D341Med (cell line): ENCODE measurements around the gene HSPG2.
"Not testable (repeated sequence)": the region's sequence is repeated elsewhere in the genome, so short reads cannot be mapped to it uniquely, and the experiment has no call there.

Experiments used
- DNase-seq: peaks from one replicate; pipeline ENCODE4 v3.0.0; 2012; ENCODE audit warnings: low spot score

HSPG2 gene

GRCh38 chr1:21843208-21843607 lies 93.9 kb downstream of the HSPG2 start:
- DNase-seq: no peak

- DNase-seq: no peak
Measured at GRCh38 chr1:21842606-21843162, 94.4 kb downstream of the HSPG2 start.

- no peak for DNase-seq
Measured at GRCh38 chr1:21841852-21842466, 95.2 kb downstream of the HSPG2 start.

DNA sequence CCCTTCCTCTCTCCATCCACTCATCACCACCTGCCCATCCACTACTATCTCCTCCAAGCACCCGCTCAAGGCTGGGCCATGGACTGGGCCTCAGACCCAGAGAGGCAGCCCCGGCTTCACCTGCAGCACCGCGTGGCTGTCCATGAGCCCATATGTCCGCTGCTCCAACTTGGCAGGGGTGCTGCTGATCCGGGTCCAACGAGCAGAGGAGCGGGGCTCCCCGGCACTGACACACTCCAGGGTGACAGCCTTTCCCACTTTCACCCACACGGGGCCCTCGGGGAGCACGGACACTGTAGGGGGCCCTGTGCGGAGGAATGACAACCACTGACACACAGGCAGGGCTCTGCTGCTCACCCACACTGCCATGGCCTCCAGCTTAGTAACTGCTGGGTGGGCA lies 96.1 kb downstream of the HSPG2 start:
- DNase-seq: no peak

- no peak for DNase-seq
Measured at GRCh38 chr1:21839337-21840037, 97.6 kb downstream of the HSPG2 start.

DNA sequence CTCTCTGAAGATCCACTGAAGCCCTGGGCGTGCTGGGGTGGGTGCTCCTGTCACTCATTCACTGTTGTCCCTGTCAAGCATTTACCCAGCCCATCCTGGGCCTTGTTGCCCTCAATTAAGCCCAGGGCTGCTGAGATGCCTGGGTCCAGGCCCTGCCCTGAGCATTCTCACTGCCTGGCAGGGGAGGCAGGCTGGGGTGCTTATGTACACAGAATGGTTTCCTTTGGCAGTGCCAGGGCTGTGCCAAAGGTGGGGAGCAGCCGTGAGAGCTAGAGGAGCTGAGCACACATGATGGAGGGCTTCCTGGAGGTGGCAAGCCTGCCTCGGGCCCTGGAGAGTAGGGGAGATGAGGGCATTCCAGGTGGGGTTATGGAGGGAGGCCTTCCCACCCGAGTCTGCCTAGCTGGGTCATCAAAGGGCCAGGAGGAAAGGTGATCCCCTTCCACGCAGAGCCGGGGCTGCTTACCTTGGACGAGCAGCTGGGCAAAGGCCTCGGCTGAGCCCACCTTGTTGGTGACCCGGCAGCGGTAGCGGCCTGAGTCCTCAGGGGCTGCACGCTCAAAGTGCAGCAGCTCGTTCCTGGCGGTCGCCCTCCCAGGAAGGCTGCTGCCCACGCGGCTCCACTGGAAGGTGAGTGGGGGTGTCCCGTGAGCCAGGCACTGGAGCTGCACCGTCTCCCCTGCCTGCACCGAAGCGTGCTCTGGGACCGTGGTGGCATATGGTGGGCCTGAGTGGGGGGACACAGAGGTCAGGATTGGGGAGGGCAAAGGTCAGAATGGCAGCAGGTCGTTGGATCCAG lies 98.6 kb downstream of the HSPG2 start:
- no peak for DNase-seq

DNA sequence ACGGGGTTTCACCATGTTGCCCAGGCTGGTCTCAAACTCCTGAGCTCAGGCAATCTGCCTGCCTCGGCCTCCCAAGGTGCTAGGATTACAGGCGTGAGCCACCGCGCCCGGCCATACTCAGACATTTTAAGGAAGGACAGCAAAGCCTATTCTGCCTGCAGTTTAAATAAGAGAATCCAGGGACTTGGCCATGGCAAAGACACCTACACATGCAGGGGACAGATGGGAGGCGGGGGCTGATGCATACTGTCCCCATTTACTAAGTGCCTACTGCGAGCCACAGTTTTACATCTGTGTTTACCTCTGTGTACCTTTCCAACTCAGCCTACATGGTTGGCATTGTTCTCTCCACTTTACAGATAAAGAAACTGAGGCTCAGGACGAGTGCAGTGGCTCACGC lies 99.6 kb downstream of the HSPG2 start:
- no peak for DNase-seq

DNA sequence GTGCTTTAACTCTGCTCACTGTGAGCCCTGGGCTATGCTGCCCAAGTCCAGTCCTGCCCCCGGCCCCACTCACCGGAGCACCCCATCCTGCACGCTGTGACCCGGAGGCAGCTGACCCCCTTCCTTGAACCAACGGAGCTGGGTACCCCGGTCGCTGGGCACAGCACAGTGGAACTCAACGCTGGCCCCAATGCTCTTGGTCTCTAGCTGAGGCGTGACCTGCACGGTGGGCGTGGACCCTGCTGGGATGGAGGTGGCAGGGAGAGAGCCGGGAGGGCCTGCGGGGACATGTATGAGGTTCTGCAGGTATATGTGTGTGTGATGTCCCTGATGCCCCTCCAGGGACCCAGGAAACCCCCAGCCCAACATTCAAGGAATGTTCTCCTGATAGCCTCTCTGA lies 100.4 kb downstream of the HSPG2 start:
- no peak for DNase-seq

- DNase-seq: no peak
Measured at GRCh38 chr1:21836010-21836409, 101.1 kb downstream of the HSPG2 start.

DNA sequence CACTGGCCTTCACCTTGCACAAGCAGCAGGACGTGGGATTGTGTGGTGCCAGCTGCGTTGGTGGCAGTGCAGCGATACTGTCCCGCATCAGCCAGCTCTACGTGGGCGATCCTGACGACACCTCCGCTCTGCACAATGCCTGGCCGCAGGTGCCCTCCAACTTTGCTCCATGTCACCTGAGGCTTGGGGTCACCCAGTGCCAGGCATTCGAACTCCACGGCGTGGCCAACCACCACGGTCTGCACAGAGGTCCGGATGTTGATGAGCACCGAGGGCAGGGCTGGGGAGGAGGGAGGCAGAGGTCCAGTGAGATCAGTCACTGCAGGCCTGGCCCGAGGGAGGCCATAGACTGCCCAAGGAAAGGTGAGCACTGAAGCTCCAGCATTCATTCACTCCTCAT lies 102.4 kb downstream of the HSPG2 start:
- DNase-seq: no peak

GRCh38 chr1:21834094-21834493 lies 103.0 kb downstream of the HSPG2 start:
- no peak for DNase-seq

- no peak for DNase-seq
Measured at GRCh38 chr1:21833392-21833976, 103.6 kb downstream of the HSPG2 start.

- no peak for DNase-seq
Measured at GRCh38 chr1:21831454-21831970, 105.6 kb downstream of the HSPG2 start.

- no peak for DNase-seq
Measured at GRCh38 chr1:21830792-21831453, 106.2 kb downstream of the HSPG2 start.

DNA sequence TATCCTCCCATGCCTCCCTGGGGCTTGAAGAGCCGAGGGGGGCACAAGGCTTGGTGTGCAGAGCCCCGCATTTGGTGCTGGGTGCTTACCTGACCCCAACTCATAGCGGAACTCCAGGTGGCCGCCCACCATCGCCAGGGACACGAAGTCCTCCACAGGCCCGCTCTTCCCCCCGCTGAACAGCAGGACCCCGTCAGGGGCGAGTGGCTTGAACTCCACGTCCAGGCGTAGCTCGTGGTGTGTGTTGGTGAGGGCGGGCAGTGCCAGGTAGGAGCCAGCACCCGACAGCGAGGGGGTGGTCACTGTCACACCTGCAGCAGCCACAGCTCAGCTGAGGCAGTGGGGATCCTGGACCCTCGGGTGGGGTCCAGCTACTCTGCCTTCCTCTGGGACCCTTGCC lies 107.8 kb downstream of the HSPG2 start:
- DNase-seq: no peak

DNA sequence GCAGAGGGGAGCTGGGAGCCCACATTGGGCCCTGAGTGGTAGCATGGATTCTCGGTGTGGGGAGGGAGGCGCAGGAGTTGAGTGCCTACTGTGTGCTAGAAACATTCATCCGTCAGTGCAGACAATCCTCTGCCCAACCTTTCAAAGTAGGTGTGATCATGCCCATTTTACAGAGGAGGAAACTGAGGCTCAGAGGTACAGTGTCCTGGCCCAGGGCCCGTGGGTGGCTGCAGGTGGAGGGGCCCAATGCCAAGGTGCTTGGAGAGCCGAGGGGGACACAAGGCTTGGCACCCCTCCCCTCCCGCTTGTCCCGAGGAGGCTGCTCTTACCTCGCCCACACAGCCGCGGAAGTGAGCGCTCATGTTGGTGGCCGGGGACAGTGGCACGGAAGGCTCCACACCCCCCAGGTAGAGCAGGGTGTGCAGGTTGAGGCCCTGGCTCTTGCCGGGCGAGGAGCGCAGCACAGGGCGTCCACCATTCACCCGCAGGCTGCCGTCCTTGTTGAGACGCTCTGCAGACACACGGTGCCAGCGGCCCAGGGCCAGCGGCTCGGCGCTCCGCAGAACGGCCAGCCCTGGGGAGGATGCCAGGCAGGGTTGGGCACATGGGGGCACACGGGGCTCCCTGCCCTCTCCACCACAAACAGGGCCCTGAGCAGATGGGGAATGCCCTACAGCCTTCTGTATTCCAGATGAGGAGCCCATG lies 108.5 kb downstream of the HSPG2 start:
- DNase-seq: no peak

GRCh38 chr1:21828075-21828474 lies 109.0 kb downstream of the HSPG2 start:
- DNase-seq: no peak

GRCh38 chr1:21827141-21827679 lies 109.9 kb downstream of the HSPG2 start:
- no peak for DNase-seq

DNA sequence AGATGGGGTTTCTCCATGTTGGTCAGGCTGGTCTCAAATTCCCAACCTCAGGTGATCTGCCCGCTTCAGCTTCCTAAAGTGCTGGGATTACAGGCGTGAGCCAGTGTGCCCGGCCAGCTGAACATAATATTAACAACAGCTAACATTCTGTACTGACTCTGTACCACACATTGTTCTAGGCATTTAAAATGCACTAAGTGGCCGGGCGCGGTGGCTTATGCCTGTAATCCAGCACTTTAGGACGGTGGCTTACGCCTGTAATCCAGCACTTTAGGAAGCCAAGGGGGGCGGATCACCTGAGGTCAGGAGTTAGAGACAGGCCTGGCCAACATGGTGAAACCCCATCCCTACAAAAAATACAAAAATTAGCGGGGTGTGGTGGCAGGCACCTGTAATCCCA lies 110.4 kb downstream of the HSPG2 start:
- DNase-seq: not testable (repeated sequence)

DNA sequence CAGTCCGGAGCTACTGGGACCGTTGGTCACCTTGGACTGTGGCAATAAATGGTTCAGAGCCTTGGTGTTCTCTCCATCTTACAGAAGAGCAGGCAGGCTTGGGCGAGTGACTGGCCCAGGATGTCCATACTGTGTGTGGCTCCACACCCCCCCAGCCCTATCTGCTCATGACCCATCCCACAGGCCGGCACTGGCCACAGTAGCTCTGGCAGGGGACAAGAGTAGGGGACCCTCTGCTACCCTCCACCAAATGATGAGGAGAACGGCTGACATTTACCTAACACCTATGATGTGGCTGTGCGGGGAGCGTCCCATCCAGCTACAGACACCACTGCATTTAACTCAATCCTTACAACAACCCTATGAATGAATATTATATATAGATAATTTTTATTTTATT lies 111.7 kb downstream of the HSPG2 start:
- no peak for DNase-seq

GRCh38 chr1:21824926-21825325 lies 112.2 kb downstream of the HSPG2 start:
- DNase-seq: no peak
